ENCODE measurements around the gene ASPN.

ASPN gene

GRCh38 chr9:92482329-92482728 lies at the start of gene ASPN:
TSS of gene ASPN (minus strand) at chr9:92482506.
- DNase-seq (ENCODE audit: low read depth), result no peak

GRCh38 chr9:92530893-92531292 lies 48.6 kb upstream of the ASPN start:
- no peak for DNase-seq (ENCODE audit: low read depth)

GRCh38 chr9:92529124-92529523 lies 46.8 kb upstream of the ASPN start:
- DNase-seq (ENCODE audit: low read depth), result no peak

GRCh38 chr9:92528522-92528849 lies 46.2 kb upstream of the ASPN start:
- DNase-seq (ENCODE audit: low read depth), result no peak

GRCh38 chr9:92527832-92528521 lies 45.7 kb upstream of the ASPN start:
- no peak for DNase-seq (ENCODE audit: low read depth)

- no peak for DNase-seq (ENCODE audit: low read depth)
Measured at GRCh38 chr9:92527291-92527828, 45.1 kb upstream of the ASPN start.

- DNase-seq (ENCODE audit: low read depth), result no peak
Measured at GRCh38 chr9:92525306-92525705, 43.0 kb upstream of the ASPN start.

GRCh38 chr9:92524881-92525280 lies 42.6 kb upstream of the ASPN start:
- DNase-seq (ENCODE audit: low read depth), result no peak

- no peak for DNase-seq (ENCODE audit: low read depth)
Measured at GRCh38 chr9:92522983-92523970, 41.0 kb upstream of the ASPN start.

GRCh38 chr9:92520837-92521236 lies 38.5 kb upstream of the ASPN start:
- DNase-seq (ENCODE audit: low read depth), result no peak

GRCh38 chr9:92518199-92518598 lies 35.9 kb upstream of the ASPN start:
- DNase-seq (ENCODE audit: low read depth), result no peak

- DNase-seq (ENCODE audit: low read depth), result no peak
Measured at GRCh38 chr9:92517046-92517445, 34.7 kb upstream of the ASPN start.

GRCh38 chr9:92516521-92516920 lies 34.2 kb upstream of the ASPN start:
- DNase-seq (ENCODE audit: low read depth), result no peak

- DNase-seq (ENCODE audit: low read depth), result no peak
Measured at GRCh38 chr9:92514635-92515034, 32.3 kb upstream of the ASPN start.

GRCh38 chr9:92513349-92513748 lies 31.0 kb upstream of the ASPN start:
- DNase-seq (ENCODE audit: low read depth), result no peak

- DNase-seq (ENCODE audit: low read depth), result no peak
Measured at GRCh38 chr9:92512622-92513021, 30.3 kb upstream of the ASPN start.

- DNase-seq (ENCODE audit: low read depth), result no peak
Measured at GRCh38 chr9:92510747-92511146, 28.4 kb upstream of the ASPN start.

- no peak for DNase-seq (ENCODE audit: low read depth)
Measured at GRCh38 chr9:92509050-92509449, 26.7 kb upstream of the ASPN start.

- DNase-seq (ENCODE audit: low read depth), result no peak
Measured at GRCh38 chr9:92508018-92508820, 25.9 kb upstream of the ASPN start.

- DNase-seq (ENCODE audit: low read depth), result no peak
Measured at GRCh38 chr9:92507496-92507895, 25.2 kb upstream of the ASPN start.

- no peak for DNase-seq (ENCODE audit: low read depth)
Measured at GRCh38 chr9:92507005-92507404, 24.7 kb upstream of the ASPN start.

GRCh38 chr9:92506184-92506857 lies 24.0 kb upstream of the ASPN start:
- peak; percentile 97 for DNase-seq (ENCODE audit: low read depth)

Measured in GM04503 (cell line).